BLaER1 (cell line): Measurements from ENCODE around the gene C6orf136.
"Not testable (repeated sequence)": the region's sequence is repeated elsewhere in the genome, so short reads cannot be mapped to it uniquely, and the experiment has no call there.

Source experiments
- H3K27ac ChIP-seq: shearing (Covaris generic); formaldehyde crosslinking; 2 replicates; pipeline ENCODE4 v1.8.1; 2022
- H3K27me3 ChIP-seq: shearing (Covaris generic); formaldehyde crosslinking; 2 replicates; pipeline ENCODE4 v1.8.1; 2022
- H3K36me3 ChIP-seq: shearing (Covaris generic); formaldehyde crosslinking; 2 replicates; pipeline ENCODE4 v1.8.1; 2022
- H3K4me1 ChIP-seq: shearing (Covaris generic); formaldehyde crosslinking; 2 replicates; pipeline ENCODE4 v1.8.1; 2022
- H3K4me2 ChIP-seq: shearing (Covaris generic); formaldehyde crosslinking; 2 replicates; pipeline ENCODE4 v1.8.1; 2022
- H3K4me3 ChIP-seq: shearing (Covaris generic); formaldehyde crosslinking; 2 replicates; pipeline ENCODE4 v1.8.1; 2022
- H3K9ac ChIP-seq: shearing (Covaris generic); formaldehyde crosslinking; 2 replicates; pipeline ENCODE4 v1.8.1; 2022
- H3K9me3 ChIP-seq: shearing (Covaris generic); formaldehyde crosslinking; 2 replicates; pipeline ENCODE4 v1.8.1; 2022
- H4K20me1 ChIP-seq: shearing (Covaris generic); formaldehyde crosslinking; 2 replicates; pipeline ENCODE4 v1.8.1; 2022
- Cebpa-rat ChIP-seq: shearing (Covaris generic); IDR thresholded peaks from 2 replicates; pipeline ENCODE4 v1.8.1; 2022

Gene C6orf136, protein sequence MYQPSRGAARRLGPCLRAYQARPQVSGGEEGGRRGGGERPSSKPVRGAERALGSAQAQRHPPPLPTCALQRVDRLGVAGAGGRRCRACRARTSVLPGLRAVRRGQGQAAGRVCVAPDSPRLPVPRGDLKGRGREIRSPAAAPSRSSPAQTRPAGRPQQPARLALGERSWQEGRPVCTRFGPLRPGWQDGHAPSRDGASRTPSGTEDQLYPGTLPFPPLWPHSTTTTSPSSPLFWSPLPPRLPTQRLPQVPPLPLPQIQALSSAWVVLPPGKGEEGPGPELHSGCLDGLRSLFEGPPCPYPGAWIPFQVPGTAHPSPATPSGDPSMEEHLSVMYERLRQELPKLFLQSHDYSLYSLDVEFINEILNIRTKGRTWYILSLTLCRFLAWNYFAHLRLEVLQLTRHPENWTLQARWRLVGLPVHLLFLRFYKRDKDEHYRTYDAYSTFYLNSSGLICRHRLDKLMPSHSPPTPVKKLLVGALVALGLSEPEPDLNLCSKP

DNA sequence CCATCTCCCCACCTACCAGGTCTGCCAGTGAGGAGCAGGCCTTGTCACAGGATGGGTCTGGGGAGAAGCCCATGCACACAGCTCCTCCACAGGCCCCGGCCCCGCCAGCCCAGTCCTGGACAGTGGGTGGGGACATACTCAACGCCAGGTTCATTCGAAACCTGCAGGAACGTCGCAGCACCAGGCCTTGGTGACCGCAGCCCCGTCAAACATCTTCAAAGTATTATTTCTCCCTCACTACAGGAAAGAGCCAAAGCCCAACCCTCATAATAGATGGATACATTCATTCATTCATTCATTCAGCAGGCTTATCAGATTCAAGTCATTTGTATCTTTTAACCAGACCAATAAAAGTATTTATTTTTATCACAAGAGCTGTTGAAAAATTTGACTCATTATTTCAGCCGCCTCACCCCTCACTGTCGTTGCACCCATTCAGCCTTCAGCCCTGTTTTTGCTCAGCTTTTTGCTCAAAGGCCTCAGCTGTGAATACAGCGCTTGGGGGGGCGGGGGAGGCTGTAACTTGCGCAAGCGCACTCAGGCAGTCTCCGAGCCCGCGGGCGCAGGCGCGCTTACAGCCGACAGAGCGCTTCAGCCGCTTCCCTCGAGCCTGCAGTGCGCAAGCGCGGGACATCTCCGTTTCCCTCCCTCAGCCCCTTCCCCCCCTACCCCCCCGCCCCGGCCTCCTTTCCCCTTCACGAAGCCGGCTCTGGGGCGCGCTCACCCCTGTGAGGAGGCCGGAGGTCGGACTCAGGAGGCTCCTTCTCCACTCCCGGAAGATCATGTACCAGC, at the start of gene C6orf136:
Gene C6orf136 (plus strand): TSS at position 684 of the 792 bp plus-strand sequence. CDS start 99 bp downstream, at position 783.
- Histone ChIP-seq H3K9ac (peak within 1 kb of the TSS; percentile 88), H3K4me1 (peaks cover 14% of the 10 kb centered on the region), H3K27ac (peak within 1 kb of the TSS; percentile 80), H3K36me3 (peaks cover 70% of the 10 kb centered on the region), H3K27me3 (no peaks in the 10 kb centered on the region), H3K4me3 (peak within 1 kb of the TSS; percentile 85), H3K4me2 (peak within 1 kb of the TSS; percentile 86), H4K20me1 (peaks cover 28% of the 10 kb centered on the region), H3K9me3 (no peaks in the 10 kb centered on the region)
- TF ChIP-seq Cebpa-rat, result no peak

DNA sequence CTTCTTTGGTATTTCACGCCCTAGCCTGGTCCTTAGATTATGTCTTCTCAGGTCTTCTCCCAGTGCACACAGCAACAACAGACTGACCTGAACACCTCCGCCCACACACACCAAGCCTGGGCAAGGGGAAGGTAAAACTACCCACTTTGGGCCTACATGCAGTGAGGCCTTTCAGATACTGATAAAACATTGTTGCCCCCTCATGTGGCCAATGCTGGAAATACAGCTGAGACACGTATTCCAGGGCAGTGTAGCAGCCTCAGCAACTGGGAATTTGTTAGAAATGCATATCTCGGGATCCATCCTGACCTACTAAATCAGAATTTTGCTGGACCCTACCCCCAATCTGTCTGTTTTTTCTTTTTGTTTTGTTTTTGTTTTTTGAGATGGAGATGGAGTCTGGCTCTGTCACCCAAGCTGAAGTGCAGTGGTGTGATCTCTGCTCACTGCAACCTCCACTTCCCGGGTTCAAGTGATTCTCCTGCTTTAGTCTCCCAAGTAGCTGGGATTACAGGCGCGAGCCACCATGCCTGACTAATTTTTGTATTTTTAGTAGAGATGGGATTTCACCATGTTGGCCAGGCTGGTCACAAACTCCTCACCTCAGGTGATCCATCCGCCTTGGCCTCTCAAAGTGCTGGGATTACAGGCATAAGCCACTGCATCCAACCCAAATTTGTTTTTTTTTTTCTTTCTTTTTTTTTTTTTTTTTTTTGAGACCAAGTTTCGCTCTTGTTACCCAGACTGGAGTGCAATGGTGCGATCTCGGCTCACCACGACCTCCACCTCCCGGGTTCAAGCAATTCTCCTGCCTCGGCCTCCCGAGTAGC, 49.4 kb upstream of the C6orf136 start:
- not testable (repeated sequence) for H3K9ac ChIP-seq, H3K27me3 ChIP-seq, H3K27ac ChIP-seq, H3K4me3 ChIP-seq, H3K9me3 ChIP-seq, H3K4me2 ChIP-seq
- H3K36me3 ChIP-seq, result peaks cover 90% of the 10 kb centered on the region
- peaks cover 41% of the 10 kb centered on the region for H3K4me1 ChIP-seq
- H4K20me1 ChIP-seq, result peaks cover 46% of the 10 kb centered on the region

DNA sequence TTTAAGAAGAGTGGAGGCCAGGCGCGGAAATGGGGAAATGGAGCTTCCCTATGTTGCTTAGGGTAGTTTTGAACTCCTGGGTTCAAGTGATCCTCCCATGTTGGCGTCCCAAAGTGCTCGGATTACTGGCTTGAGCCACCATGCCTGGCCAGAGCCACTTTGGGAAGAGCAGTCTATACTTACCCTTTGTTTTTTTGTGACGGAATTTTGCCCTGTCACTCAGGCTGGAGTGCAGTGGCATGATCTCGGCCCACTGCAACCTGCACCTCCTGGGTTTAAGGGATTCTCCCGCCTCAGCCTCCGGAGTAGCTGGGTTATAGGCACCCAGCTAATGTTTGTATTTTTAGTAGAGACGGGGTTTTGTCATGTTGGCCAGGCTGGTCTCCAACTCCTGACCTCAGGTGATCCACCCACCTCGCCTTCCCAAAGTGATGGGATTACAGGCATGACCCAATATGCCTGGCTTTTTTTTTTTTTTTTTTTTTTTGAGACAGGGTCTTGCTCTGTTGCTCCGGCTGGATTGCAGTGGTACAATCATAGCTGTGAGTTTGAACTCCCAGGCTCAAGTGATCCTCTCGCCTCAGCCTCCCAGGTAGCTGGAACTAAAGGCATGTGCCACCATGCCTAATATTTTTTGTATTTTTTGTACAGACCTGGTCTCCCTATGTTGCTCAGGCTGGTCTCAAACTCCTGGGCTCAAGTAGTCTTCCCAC, 47.9 kb upstream of the C6orf136 start:
- H3K36me3 ChIP-seq, result peaks cover 90% of the 10 kb centered on the region
- H3K4me2 ChIP-seq, result no peak overlapping the region
- no peak for TF ChIP-seq Cebpa-rat
- H3K9me3 ChIP-seq, result no peaks in the 10 kb centered on the region
- H4K20me1 ChIP-seq, result peaks cover 45% of the 10 kb centered on the region
- peaks cover 56% of the 10 kb centered on the region for H3K4me1 ChIP-seq
- no peaks in the 10 kb centered on the region for H3K27me3 ChIP-seq
- H3K9ac ChIP-seq, result no peak overlapping the region
- no peak overlapping the region for H3K4me3 ChIP-seq
- H3K27ac ChIP-seq, result peak overlapping the region; percentile 76

DNA sequence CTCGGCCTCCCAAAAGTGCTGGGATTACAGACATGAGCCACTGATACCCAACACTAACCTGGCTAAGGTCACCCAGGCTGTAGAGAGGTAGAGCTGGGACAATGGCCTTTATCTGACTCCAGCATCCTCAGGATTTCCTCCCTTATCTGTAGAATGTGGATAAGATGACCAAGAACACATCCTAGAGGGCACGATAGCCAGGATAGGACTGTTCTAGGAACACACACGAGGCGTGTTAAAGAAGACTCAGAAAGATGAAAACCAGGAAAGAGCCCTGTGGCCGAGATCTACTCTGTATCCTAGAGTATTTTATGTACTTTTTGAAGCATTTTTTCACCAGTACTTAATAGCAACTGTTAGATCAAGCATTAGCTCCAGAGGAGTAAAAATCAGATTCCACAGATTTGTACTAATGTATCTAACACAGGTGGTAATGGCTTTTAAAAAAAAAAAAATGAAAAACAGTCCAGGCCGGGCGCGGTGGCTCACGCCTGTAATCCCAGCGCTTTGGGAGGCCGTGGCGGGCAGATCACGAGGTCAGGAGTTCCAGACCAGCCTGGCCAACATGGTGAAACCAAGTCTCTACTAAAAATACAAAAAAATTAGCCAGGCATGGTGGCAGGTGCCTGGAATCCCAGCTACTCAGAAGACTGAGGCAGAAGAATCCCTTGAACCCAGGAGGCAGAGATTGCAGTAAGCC, 47.2 kb upstream of the C6orf136 start:
- peaks cover 63% of the 10 kb centered on the region for H3K4me1 ChIP-seq
- H3K9ac ChIP-seq, result no peak overlapping the region; the same call in 1 of the 2 replicates
- H3K4me3 ChIP-seq, result no peak overlapping the region
- no peak for TF ChIP-seq Cebpa-rat
- H3K27ac ChIP-seq, result peak overlapping the region; percentile 76
- H3K9me3 ChIP-seq, result no peaks in the 10 kb centered on the region
- peaks cover 40% of the 10 kb centered on the region for H4K20me1 ChIP-seq
- peak overlapping the region; percentile 93; the same call in 1 of the 2 replicates for H3K4me2 ChIP-seq
- H3K36me3 ChIP-seq, result peaks cover 90% of the 10 kb centered on the region
- H3K27me3 ChIP-seq, result no peaks in the 10 kb centered on the region

DNA sequence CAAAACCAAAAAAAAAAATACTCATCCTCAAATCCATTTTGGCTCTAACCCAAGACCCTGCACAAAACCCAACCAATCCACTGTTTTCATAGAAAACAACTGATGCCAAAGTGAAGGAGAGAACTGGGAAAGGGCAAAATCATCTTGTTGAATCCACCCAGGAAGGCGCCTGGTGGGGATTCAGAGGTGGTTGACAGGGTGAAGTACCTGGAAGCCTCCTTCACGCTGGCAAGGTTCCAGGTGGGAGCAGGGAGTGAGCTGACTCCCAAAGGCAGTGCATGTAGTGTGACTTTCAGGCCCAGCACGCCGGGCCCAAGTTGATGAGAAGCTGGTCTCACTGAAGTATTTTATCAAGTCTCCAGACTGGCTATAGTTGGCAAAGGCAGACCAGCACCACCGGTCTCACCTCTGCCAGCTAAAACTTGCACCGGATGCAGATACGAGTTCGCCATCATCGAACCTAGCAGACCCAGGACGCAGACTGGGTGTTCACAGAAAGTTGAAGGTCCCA, 46.4 kb upstream of the C6orf136 start:
- H3K9me3 ChIP-seq, result no peaks in the 10 kb centered on the region
- H3K27ac ChIP-seq, result peak overlapping the region; percentile 76
- H3K27me3 ChIP-seq, result no peaks in the 10 kb centered on the region
- peak overlapping the region; percentile 66 for H3K9ac ChIP-seq
- H3K4me1 ChIP-seq, result peaks cover 70% of the 10 kb centered on the region
- no peak for TF ChIP-seq Cebpa-rat
- H4K20me1 ChIP-seq, result peaks cover 40% of the 10 kb centered on the region
- H3K4me2 ChIP-seq, result peak overlapping the region; percentile 93
- H3K36me3 ChIP-seq, result peaks cover 90% of the 10 kb centered on the region
- no peak overlapping the region for H3K4me3 ChIP-seq

DNA sequence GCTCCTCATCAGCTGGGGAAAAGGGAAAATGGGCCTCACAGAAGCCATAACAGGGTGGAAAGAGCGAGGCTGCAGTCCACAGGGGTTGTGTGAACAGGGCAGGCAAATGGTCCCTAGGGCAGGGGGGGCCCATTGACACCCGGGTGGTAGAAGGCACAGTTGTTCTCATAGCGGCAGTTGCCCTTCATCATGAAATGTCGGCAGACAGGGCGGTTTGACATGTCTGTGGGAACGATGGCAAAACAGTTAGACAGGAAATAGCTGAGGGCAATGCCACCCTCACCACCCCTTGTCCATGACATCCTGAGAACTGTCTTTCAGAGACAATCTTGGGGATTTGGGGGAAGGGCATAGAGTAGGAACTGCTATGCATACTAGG, 45.5 kb upstream of the C6orf136 start:
- no peaks in the 10 kb centered on the region for H3K27me3 ChIP-seq
- no peaks in the 10 kb centered on the region for H3K9me3 ChIP-seq
- H3K27ac ChIP-seq, result peak overlapping the region; percentile 76
- TF ChIP-seq Cebpa-rat, result no peak
- H3K4me3 ChIP-seq, result peak overlapping the region; percentile 47; the same call in 1 of the 2 replicates
- peak overlapping the region; percentile 66 for H3K9ac ChIP-seq
- peak overlapping the region; percentile 93 for H3K4me2 ChIP-seq
- peaks cover 80% of the 10 kb centered on the region for H3K4me1 ChIP-seq
- peaks cover 49% of the 10 kb centered on the region for H4K20me1 ChIP-seq
- peaks cover 96% of the 10 kb centered on the region for H3K36me3 ChIP-seq

DNA sequence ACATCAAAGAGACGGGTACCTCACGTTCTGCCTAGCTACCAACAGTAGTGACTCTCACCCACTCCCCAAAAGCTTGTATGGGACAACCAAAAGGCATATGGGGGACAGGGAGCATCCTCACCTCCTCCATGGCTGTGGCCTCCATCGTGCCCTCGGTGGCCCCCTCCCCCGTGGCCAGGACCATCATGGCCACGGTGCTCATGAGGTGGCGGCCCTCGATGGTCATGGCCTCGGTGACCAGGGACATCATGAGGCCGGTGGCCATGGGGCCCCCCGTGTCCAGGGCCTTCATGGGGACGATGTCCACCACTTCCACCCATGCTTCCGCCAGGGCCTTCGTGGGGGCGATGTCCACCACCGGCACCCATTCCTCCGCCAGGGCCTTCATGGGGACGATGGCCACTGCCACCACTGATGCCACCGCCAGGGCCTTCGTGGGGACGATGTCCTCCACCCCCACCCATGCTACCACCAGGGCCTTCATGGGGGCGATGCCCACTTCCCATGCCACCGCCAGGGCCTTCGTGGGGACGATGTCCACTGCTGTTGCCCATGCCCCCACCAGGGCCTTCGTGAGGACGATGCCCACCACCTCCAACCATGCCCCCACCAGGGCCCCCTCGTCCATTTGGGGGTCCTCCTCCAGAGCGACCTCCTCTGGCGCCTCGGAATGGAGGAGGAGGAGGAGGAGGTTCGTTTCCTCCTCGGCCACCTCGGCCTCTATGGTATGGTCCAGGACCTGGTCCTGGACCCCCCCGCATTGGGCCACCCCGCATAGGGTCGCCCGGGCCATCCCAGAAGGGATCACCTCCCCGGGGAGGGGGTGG, 44.9 kb upstream of the C6orf136 start:
- no peak for TF ChIP-seq Cebpa-rat
- H3K4me2 ChIP-seq, result peak overlapping the region; percentile 93
- H4K20me1 ChIP-seq, result peaks cover 52% of the 10 kb centered on the region

More for the DNA sequence above, 44.9 kb upstream of the C6orf136 start:
- Histone ChIP-seq H3K27me3 (no peaks in the 10 kb centered on the region), H3K27ac (peak overlapping the region; percentile 76), H3K9ac (peak overlapping the region; percentile 66; the same call in 1 of the 2 replicates), H3K4me3 (peak overlapping the region; percentile 47), H3K9me3 (no peaks in the 10 kb centered on the region), H3K4me1 (peaks cover 86% of the 10 kb centered on the region), H3K36me3 (peaks cover 92% of the 10 kb centered on the region)
